Esophagus squamous epithelium (tissue), 4 donors: ENCODE data around the gene GPR142.

Experiments used
- CTCF ChIP-seq, 6 experiments: fragments of 450-650 bp in 4 of 6; fragments of 200-600 bp in 2 of 6; sonication (generic) in 2 of 6; IDR thresholded peaks; one replicate each; pipeline ENCODE4 v1.5.1; 2016 to 2019; ENCODE audit warnings: antibody characterized with exemption in 6 of 6, mild to moderate bottlenecking in 4 of 6, moderate library complexity in 4 of 6
- POLR2A ChIP-seq, 4 donors: fragments of 450-650 bp; IDR thresholded peaks; one replicate each; pipeline ENCODE4 v1.6.1; 2017; ENCODE audit warnings: antibody characterized with exemption in 4 of 4, mild to moderate bottlenecking in 4 of 4, moderate library complexity in 3 of 4

- no peak for TF ChIP-seq POLR2A (IDR thresholded peaks at IDR 0.05)
- TF ChIP-seq CTCF (IDR thresholded peaks at IDR 0.05) = no peak
These were observed 23.7 kb downstream of the GPR142 start for GRCh38 chr17:74390680-74391653.
